PC-9 (cell line): ENCODE measurements around the gene RETREG1. TPM values are rescaled to one million over a fixed set of nuclear protein-coding genes. Genes with fewer than 3 reads are reported as not detected.

Experiments used
- BruUV-seq: library from RNA; stranded (reverse); fragments of 400-500 nt; replicated peaks from 2 replicates; lab custom pipeline; 2021; lab: Mats Ljungman, UMichigan
- CTCF ChIA-PET: fragments of 300-600 bp; sonication (Branson Sonifier 250); formaldehyde crosslinking; loops from one replicate; lab custom pipeline; 2022; ENCODE audit warnings: antibody characterized with exemption; lab: Charles Lee
- POLR2A ChIA-PET: fragments of 300-600 bp; sonication (Branson Sonifier 250); formaldehyde crosslinking; loops from one replicate; lab custom pipeline; 2022; ENCODE audit warnings: antibody characterized with exemption; ENCODE audit not compliant: unreplicated experiment; lab: Charles Lee
- DNase-seq, 2 experiments: peaks; one replicate each; pipeline versions ENCODE4 v3.0.0 to v3.0.0-alpha.2; 2015 to 2022; ENCODE audit warnings: mixed read lengths in 1 of 2
- H2AFZ ChIP-seq: fragments of 200-600 bp; sonication (generic); 2 replicates; pipeline ENCODE4 v1.8.1; 2017; ENCODE audit warnings: antibody characterized with exemption
- H3F3A ChIP-seq: fragments of 200-600 bp; sonication (generic); 2 replicates; pipeline ENCODE4 v1.8.1; 2017; ENCODE audit warnings: antibody characterized with exemption, mild to moderate bottlenecking, low read depth; ENCODE audit not compliant: insufficient read depth
- H3K27ac ChIP-seq: fragments of 200-600 bp; sonication (generic); 2 replicates; pipeline ENCODE4 v1.6.1; 2016; ENCODE audit warnings: mixed run types
- H3K27me3 ChIP-seq: fragments of 200-600 bp; sonication (generic); 2 replicates; pipeline ENCODE4 v1.6.1; 2016; ENCODE audit warnings: low read depth, mixed run types; ENCODE audit not compliant: insufficient read depth
- H3K36me3 ChIP-seq: fragments of 200-600 bp; sonication (generic); 2 replicates; pipeline ENCODE4 v1.6.1; 2016; ENCODE audit warnings: low read depth, mixed run types
- H3K4me1 ChIP-seq: fragments of 200-600 bp; sonication (generic); replicated peaks from 2 replicates; pipeline ENCODE4 v1.6.1; 2016; ENCODE audit warnings: mixed run types; ENCODE audit not compliant: insufficient read depth
- H3K4me2 ChIP-seq: fragments of 200-600 bp; sonication (generic); 2 replicates; pipeline ENCODE4 v1.6.1; 2017; ENCODE audit warnings: mixed run types
- H3K4me3 ChIP-seq: fragments of 200-600 bp; sonication (generic); 2 replicates; pipeline ENCODE4 v1.6.1; 2016; ENCODE audit warnings: mixed run types
- H3K79me2 ChIP-seq: fragments of 200-600 bp; sonication (generic); 2 replicates; pipeline ENCODE4 v1.6.1; 2017; ENCODE audit warnings: low read depth, mixed run types
- H3K9me2 ChIP-seq: fragments of 200-600 bp; sonication (generic); 2 replicates; pipeline ENCODE4 v1.8.1; 2017; ENCODE audit warnings: mild to moderate bottlenecking; ENCODE audit not compliant: insufficient read depth
- H3K9me3 ChIP-seq: fragments of 200-600 bp; sonication (generic); 2 replicates; pipeline ENCODE4 v1.8.1; 2016; ENCODE audit warnings: low read depth; ENCODE audit not compliant: insufficient read depth
- H4K20me1 ChIP-seq: fragments of 200-600 bp; sonication (generic); 2 replicates; pipeline ENCODE4 v1.8.1; 2017; ENCODE audit not compliant: insufficient read depth
- EZH2 ChIP-seq: fragments of 200-600 bp; sonication (generic); IDR thresholded peaks from 2 replicates; pipeline ENCODE4 v1.8.0; 2017; ENCODE audit warnings: antibody characterized with exemption, low read depth
- intact Hi-C: fragments of 100-400 bp; cut with micrococcal nuclease; formaldehyde crosslinking; loops from one replicate; pipeline ENCODE4 v1.10.0; 2022; ENCODE audit not compliant: unreplicated experiment
- total RNA-seq: library from RNA; stranded (reverse); gene quantifications from 2 replicates; pipeline ENCODE4 v1.2.3, GENCODE V29; 2021
- TF ChIP-seq, protein P1 (sequence below): fragments of 200-600 bp; sonication (generic); conservative IDR thresholded peaks from 2 replicates; pipeline ENCODE4 v1.6.1; 2017; ENCODE audit warnings: mixed run types, antibody characterized with exemption, mild to moderate bottlenecking, moderate library complexity

The RETREG1 gene
- total RNA-seq, 1 experiment from 2014 or later, result 9.7 TPM

DNA sequence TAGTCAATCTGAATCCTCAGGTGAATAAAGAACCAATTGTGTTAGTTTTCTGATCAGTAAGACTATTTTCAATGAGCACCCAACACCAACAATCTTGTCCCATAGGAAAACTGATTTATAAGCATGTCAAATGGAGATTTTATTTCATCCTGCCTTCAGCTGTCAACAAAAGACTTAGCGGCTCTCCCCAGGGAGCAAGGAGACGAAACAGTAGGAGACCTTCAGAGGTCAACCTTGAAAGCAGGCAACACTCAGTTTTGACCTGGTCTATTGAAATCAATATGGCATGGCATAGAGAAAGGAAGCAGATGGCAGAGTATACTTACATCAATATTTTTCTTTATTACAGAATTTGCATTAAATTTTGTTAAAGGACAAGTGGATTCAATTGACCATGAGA lies 185.3 kb downstream of the RETREG1 start:
- CTCF ChIA-PET, result no interaction called here
- Histone ChIP-seq H3K36me3 (no peaks in the 10 kb centered on the region), H2AFZ (no peak overlapping the region), H3K9me3 (no peaks in the 10 kb centered on the region), H3K9me2 (no peaks in the 10 kb centered on the region), H3K79me2 (no peaks in the 10 kb centered on the region), H4K20me1 (no peaks in the 10 kb centered on the region), H3K4me3 (no peak overlapping the region), H3K27ac (no peak overlapping the region), H3K4me1 (no peaks in the 10 kb centered on the region), H3K4me2 (no peak overlapping the region), H3K27me3 (peaks cover 93% of the 10 kb centered on the region), H3F3A (no peaks in the 10 kb centered on the region)
- DNase-seq, result no peak
- no peak for TF ChIP-seq EZH2
- BruUV-seq, result no TSS peak
- POLR2A ChIA-PET, result no interaction called here
- intact Hi-C loops, result no loop called here

DNA sequence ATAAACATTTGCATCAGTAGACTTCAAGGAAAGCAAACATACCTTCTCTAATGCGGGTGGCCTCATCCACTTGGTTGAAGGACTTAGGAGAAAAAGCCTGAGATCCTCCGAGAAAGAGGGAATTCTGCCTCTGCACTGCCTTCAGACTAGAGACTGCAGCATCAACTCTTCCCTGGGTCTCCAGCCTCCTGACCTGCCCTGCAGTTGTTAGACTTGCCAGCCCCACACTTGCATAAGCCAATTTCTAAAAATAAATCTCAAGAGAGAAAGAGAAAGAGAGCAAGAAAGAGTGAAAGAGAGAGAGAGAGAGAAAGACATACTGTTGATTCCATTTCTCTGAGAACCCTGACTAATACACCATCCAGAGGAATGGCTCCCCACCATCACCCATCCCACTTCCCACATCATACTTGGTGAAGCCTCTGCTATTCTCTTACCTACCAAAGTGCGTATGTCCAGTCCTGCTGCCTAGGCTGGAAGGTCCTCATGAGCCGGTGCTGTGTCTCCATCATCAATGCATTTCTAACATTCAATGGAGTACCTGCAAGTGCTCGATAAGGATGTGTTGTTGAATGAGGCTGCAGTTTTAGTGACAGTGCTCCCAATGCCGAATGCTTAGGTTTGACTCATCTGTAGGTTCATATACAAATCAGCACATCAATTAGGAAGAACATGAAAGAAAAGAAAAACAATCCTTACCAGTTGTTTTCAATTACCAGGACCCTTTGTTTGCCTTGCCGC lies 186.3 kb downstream of the RETREG1 start:
- H3K27me3 ChIP-seq, result peaks cover 91% of the 10 kb centered on the region
- ChIA-PET POLR2A (no interaction called here), CTCF (no interaction called here)
- H3K4me2 ChIP-seq, result no peak overlapping the region
- intact Hi-C loops, result no loop called here
- no peaks in the 10 kb centered on the region for H3K36me3 ChIP-seq
- H3K4me3 ChIP-seq, result no peak overlapping the region
- H3K79me2 ChIP-seq, result no peaks in the 10 kb centered on the region
- no peaks in the 10 kb centered on the region for H3K4me1 ChIP-seq
- no peak overlapping the region for H2AFZ ChIP-seq
- TF ChIP-seq EZH2, result no peak
- TF ChIP-seq, protein P1, sequence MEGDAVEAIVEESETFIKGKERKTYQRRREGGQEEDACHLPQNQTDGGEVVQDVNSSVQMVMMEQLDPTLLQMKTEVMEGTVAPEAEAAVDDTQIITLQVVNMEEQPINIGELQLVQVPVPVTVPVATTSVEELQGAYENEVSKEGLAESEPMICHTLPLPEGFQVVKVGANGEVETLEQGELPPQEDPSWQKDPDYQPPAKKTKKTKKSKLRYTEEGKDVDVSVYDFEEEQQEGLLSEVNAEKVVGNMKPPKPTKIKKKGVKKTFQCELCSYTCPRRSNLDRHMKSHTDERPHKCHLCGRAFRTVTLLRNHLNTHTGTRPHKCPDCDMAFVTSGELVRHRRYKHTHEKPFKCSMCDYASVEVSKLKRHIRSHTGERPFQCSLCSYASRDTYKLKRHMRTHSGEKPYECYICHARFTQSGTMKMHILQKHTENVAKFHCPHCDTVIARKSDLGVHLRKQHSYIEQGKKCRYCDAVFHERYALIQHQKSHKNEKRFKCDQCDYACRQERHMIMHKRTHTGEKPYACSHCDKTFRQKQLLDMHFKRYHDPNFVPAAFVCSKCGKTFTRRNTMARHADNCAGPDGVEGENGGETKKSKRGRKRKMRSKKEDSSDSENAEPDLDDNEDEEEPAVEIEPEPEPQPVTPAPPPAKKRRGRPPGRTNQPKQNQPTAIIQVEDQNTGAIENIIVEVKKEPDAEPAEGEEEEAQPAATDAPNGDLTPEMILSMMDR, result no peak
- no peaks in the 10 kb centered on the region for H3F3A ChIP-seq
- H3K27ac ChIP-seq, result no peak overlapping the region
- BruUV-seq, result no TSS peak
- no peaks in the 10 kb centered on the region for H3K9me3 ChIP-seq
- no peaks in the 10 kb centered on the region for H4K20me1 ChIP-seq
- DNase-seq, result no peak
- H3K9me2 ChIP-seq, result no peaks in the 10 kb centered on the region

DNA sequence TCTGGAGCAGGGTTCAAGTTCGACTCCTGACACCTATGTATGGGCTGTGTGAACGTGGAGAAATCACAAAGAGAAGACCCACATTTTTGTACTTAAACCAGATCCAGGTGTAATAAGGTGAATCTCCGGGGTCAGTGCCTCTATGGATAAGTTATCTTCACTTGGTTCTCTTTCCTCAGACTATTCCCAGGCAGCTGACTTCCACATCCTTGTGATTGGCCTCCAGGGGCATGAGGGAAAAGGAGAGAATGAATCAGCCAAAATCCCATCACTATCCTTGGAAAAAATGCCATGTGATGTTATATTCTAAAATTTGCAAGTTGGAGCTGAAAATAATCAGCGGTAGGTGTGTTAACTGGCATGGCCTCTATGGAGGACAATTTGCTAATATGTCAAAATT lies 188.4 kb downstream of the RETREG1 start:
- H4K20me1 ChIP-seq, result no peaks in the 10 kb centered on the region
- ChIA-PET CTCF (no interaction called here), POLR2A (no interaction called here)
- H3K9me2 ChIP-seq, result no peaks in the 10 kb centered on the region
- no peak for TF ChIP-seq EZH2
- TF ChIP-seq, protein P1, result no peak
- H2AFZ ChIP-seq, result no peak overlapping the region
- intact Hi-C loops, result no loop called here
- no peaks in the 10 kb centered on the region for H3K4me1 ChIP-seq
- H3F3A ChIP-seq, result no peaks in the 10 kb centered on the region
- peaks cover 77% of the 10 kb centered on the region for H3K27me3 ChIP-seq
- no peak overlapping the region for H3K4me3 ChIP-seq
- DNase-seq, result no peak
- H3K9me3 ChIP-seq, result no peaks in the 10 kb centered on the region
- no TSS peak for BruUV-seq
- H3K79me2 ChIP-seq, result no peaks in the 10 kb centered on the region
- no peak overlapping the region for H3K27ac ChIP-seq
- no peak overlapping the region for H3K4me2 ChIP-seq
- no peaks in the 10 kb centered on the region for H3K36me3 ChIP-seq

DNA sequence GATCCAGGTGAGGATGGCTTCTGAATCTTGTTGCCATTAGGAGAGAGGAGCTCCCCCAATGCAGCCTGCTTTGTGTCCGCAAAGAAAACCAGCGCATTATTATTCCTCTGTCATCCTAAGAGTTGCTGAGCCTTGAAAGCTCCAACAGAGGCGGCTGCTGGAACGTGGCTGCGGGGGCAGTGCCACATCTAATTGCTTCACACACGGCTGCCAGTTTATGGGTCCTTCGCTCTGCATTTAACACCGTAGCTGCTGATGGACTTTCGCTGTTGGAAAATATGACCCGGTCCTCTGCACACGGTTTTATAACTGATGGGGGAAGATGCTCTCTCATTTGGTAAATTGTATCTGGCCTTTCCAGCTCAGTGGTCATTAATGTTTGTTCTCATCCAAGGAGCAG lies 189.2 kb downstream of the RETREG1 start:
- ChIA-PET CTCF (no interaction called here), POLR2A (no interaction called here)
- H3K9me2 ChIP-seq, result no peaks in the 10 kb centered on the region
- no peak overlapping the region for H3K4me3 ChIP-seq
- no peaks in the 10 kb centered on the region for H3K9me3 ChIP-seq
- no peaks in the 10 kb centered on the region for H4K20me1 ChIP-seq
- H3F3A ChIP-seq, result no peaks in the 10 kb centered on the region
- TF ChIP-seq, protein P1, result no peak
- no peak for TF ChIP-seq EZH2
- no peak for DNase-seq
- no TSS peak for BruUV-seq
- H3K79me2 ChIP-seq, result no peaks in the 10 kb centered on the region
- peaks cover 76% of the 10 kb centered on the region for H3K27me3 ChIP-seq
- intact Hi-C loops, result no loop called here
- H3K4me1 ChIP-seq, result no peaks in the 10 kb centered on the region
- no peak overlapping the region for H3K27ac ChIP-seq
- H3K4me2 ChIP-seq, result no peak overlapping the region
- no peak overlapping the region for H2AFZ ChIP-seq
- no peaks in the 10 kb centered on the region for H3K36me3 ChIP-seq
